Thyroid gland (tissue), 4 donors: ENCODE results near the gene TTF2. TPM values are rescaled to one million over a fixed set of nuclear protein-coding genes. Genes with fewer than 3 reads are reported as not detected.

Source experiments
- DNase-seq, 2 donors: peaks; one replicate each; pipeline ENCODE4 v3.0.0-alpha.2; 2019
- H3K27ac ChIP-seq, 3 donors: fragments of 200-600 bp; sonication (generic); 1 replicate in 2 of 3; 2 replicates in 1 of 3; pipeline ENCODE4 v1.5.1; 2016 to 2019; ENCODE audit warnings: mild to moderate bottlenecking in 1 of 3, moderate library complexity in 1 of 3
- H3K27me3 ChIP-seq: fragments of 200-600 bp; sonication (generic); one replicate; pipeline ENCODE4 v1.5.1; 2019
- H3K36me3 ChIP-seq, 2 donors: fragments of 200-600 bp; sonication (generic); one replicate each; pipeline ENCODE4 v1.5.1; 2016 to 2019
- H3K4me1 ChIP-seq, 2 donors: fragments of 200-600 bp; sonication (generic); one replicate each; pipeline ENCODE4 v1.5.1; 2017 to 2019
- H3K4me3 ChIP-seq, 3 donors: fragments of 200-600 bp; sonication (generic); replicated peaks in 1 of 3; 1 replicate in 2 of 3; 2 replicates in 1 of 3; pipeline ENCODE4 v1.5.1; 2016; ENCODE audit warnings: mild to moderate bottlenecking in 1 of 3
- H3K9me3 ChIP-seq: fragments of 200-600 bp; sonication (generic); one replicate; pipeline ENCODE4 v1.5.1; 2017
- POLR2A ChIP-seq, 2 donors: fragments of 450-650 bp; IDR thresholded peaks; one replicate each; pipeline ENCODE4 v1.6.1; 2017; ENCODE audit warnings: antibody characterized with exemption in 2 of 2, mild to moderate bottlenecking in 2 of 2, moderate library complexity in 1 of 2
- WGBS, 2 donors: methylation state at CpG; one replicate each; pipeline ENCODE4 v1.1.5; 2017; 5-methylcytosine and 5-hydroxymethylcytosine counted together
- intact Hi-C: fragments of 100-400 bp; cut with DNase I; formaldehyde crosslinking; loops from one replicate; pipeline ENCODE4 v1.15.1; 2023
- total RNA-seq, 4 donors: library from RNA; depleted of rRNA; stranded (reverse); fragments of >200 nt; gene quantifications; one replicate each; pipeline ENCODE4 v1.2.3, GENCODE V29; 2016
- TF ChIP-seq, protein P1 (sequence below), 6 experiments: fragments of 200-600 bp in 3 of 6; fragments of 450-650 bp in 3 of 6; sonication (generic) in 3 of 6; IDR thresholded peaks; one replicate each; pipeline ENCODE4 v1.5.1; 2016 to 2019; ENCODE audit warnings: antibody characterized with exemption in 6 of 6, mild to moderate bottlenecking in 2 of 6, inconsistent platforms in 1 of 6, moderate library complexity in 1 of 6

Gene TTF2
- total RNA-seq, 4 donors from 2014 or later, result 6.0 to 32.3 (median 17.2) TPM

DNA sequence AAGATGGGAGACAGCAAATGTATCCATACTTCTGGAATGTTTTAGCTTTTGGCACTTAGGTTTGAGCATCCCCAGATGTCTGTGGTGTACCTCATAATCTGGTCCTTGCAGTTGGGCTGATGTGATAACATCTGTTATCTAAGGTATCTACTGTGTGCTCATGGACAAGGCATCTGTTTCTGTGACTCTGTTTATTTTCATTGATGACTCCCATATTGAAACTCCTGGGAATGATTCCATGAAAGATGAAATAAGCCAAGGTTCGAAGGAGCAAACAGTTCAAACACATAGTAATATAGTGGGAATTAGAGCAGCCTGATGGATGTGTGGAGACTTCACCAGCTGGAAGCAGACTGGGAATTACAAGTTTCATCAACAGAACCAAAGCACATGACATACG lies 82.1 kb downstream of the TTF2 start:
- Histone ChIP-seq H3K27me3 (no peaks in the 10 kb centered on the region), H3K27ac (no peak overlapping the region), H3K9me3 (no peaks in the 10 kb centered on the region), H3K36me3 (no peaks in the 10 kb centered on the region), H3K4me1 (peaks cover 2 to 9% of the 10 kb centered on the region in 2 donors), H3K4me3 (no peak overlapping the region)
- DNase-seq, result no peak
- intact Hi-C loops, result loop anchor here (10.0 kb wide), 1 partner anchor 133 kb away; no protein-coding TSS in a partner anchor
- WGBS, 2 donors, result 87 to 90% methylated on average over 2 of the region's 2 CpGs
- TF ChIP-seq, protein P1, sequence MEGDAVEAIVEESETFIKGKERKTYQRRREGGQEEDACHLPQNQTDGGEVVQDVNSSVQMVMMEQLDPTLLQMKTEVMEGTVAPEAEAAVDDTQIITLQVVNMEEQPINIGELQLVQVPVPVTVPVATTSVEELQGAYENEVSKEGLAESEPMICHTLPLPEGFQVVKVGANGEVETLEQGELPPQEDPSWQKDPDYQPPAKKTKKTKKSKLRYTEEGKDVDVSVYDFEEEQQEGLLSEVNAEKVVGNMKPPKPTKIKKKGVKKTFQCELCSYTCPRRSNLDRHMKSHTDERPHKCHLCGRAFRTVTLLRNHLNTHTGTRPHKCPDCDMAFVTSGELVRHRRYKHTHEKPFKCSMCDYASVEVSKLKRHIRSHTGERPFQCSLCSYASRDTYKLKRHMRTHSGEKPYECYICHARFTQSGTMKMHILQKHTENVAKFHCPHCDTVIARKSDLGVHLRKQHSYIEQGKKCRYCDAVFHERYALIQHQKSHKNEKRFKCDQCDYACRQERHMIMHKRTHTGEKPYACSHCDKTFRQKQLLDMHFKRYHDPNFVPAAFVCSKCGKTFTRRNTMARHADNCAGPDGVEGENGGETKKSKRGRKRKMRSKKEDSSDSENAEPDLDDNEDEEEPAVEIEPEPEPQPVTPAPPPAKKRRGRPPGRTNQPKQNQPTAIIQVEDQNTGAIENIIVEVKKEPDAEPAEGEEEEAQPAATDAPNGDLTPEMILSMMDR (IDR thresholded peaks at IDR 0.05), result no peak
- no peak for TF ChIP-seq POLR2A (IDR thresholded peaks at IDR 0.05)

DNA sequence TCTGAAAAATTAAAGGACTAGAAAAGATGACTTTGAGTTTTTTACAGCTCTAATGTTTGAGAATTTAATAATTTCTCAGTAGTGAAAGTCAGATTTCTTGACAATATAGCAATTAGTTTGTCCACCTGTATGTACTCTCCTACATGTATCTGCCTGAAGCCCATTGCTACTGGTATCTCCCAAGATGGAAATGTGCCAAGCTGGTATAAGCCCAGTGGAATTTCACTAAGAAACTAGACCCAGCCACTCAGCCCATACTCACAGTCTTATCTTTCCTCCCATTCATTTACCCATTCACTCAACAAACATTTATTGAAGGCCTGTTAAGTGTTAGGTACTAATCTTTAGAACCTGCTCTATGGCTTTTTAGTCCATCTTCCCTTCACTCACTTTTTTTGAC lies 83.0 kb downstream of the TTF2 start:
- intact Hi-C loops, result loop anchor here (10.0 kb wide), 1 partner anchor 132 kb away; no protein-coding TSS in a partner anchor
- no peak for DNase-seq
- no peaks in the 10 kb centered on the region for H3K9me3 ChIP-seq
- H3K4me1 ChIP-seq, result peaks cover 5 to 12% of the 10 kb centered on the region in 2 donors
- H3K27me3 ChIP-seq, result no peaks in the 10 kb centered on the region
- H3K4me3 ChIP-seq, result no peak overlapping the region
- no peak for TF ChIP-seq POLR2A (IDR thresholded peaks at IDR 0.05)
- TF ChIP-seq, protein P1 (IDR thresholded peaks at IDR 0.05), result no peak
- H3K36me3 ChIP-seq, result no peaks in the 10 kb centered on the region
- no peak overlapping the region for H3K27ac ChIP-seq

DNA sequence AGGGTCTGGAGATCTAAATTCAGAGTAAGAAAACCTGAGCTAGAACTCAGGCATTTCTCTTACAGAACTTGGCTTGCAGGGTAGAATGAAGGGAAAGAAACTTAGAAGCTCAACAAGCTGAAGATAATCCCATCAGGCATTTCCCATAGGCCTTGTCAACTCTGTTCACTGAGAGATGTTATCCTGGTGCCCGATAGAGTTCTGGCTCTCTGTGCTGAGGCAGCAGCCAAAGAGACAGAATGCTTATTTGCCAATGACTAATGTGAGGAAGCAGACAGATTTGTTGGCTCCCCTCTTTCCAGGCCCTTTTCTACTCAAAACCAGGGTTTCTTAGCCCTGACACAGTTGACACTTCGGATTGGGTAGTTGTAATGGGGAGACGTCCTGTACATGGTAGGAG lies 83.7 kb downstream of the TTF2 start:
- DNase-seq, result no peak
- 85 to 96% methylated on average over 3 of the region's 3 CpGs for WGBS, 2 donors
- intact Hi-C loops, result loop anchor here (10.0 kb wide), 1 partner anchor 131 kb away; no protein-coding TSS in a partner anchor
- no peaks in the 10 kb centered on the region for H3K27me3 ChIP-seq
- no peak overlapping the region for H3K4me3 ChIP-seq
- no peak overlapping the region for H3K27ac ChIP-seq
- TF ChIP-seq POLR2A (IDR thresholded peaks at IDR 0.05), result no peak
- TF ChIP-seq, protein P1 (IDR thresholded peaks at IDR 0.05), result no peak
- H3K4me1 ChIP-seq, result peaks cover 5 to 12% of the 10 kb centered on the region in 2 donors
- no peaks in the 10 kb centered on the region for H3K9me3 ChIP-seq
- H3K36me3 ChIP-seq, result no peaks in the 10 kb centered on the region

DNA sequence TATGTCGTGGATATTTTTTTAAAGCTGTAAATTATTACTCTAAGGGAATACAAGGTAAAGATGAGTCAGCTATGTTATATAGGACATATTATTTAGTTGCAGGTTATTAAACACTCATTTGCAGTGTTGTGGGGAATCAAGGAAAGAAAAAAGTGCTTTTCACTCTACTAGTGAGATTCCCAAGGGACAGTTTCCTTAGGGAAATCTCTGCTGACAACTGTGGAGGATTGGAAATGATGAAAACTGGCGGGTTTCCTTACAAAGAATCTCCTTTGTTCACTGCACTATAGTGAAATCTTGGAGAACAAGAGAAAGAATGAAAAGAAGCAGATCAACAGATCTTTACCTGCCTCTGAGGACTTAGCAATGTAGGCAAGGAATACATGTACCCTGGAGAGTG lies 85.9 kb downstream of the TTF2 start:
- no peaks in the 10 kb centered on the region for H3K27me3 ChIP-seq
- WGBS, 2 donors, result 88 to 90% methylated on average over 2 of the region's 2 CpGs
- TF ChIP-seq, protein P1 (IDR thresholded peaks at IDR 0.05), result no peak
- TF ChIP-seq POLR2A (IDR thresholded peaks at IDR 0.05), result no peak
- no peaks in the 10 kb centered on the region for H3K9me3 ChIP-seq
- intact Hi-C loops, result loop anchor here (10.0 kb wide), 1 partner anchor 129 kb away; no protein-coding TSS in a partner anchor
- DNase-seq, result no peak
- no peak overlapping the region for H3K4me3 ChIP-seq
- H3K36me3 ChIP-seq, result no peaks in the 10 kb centered on the region
- H3K27ac ChIP-seq, result no peak overlapping the region
- peaks cover 5 to 12% of the 10 kb centered on the region in 2 donors for H3K4me1 ChIP-seq

DNA sequence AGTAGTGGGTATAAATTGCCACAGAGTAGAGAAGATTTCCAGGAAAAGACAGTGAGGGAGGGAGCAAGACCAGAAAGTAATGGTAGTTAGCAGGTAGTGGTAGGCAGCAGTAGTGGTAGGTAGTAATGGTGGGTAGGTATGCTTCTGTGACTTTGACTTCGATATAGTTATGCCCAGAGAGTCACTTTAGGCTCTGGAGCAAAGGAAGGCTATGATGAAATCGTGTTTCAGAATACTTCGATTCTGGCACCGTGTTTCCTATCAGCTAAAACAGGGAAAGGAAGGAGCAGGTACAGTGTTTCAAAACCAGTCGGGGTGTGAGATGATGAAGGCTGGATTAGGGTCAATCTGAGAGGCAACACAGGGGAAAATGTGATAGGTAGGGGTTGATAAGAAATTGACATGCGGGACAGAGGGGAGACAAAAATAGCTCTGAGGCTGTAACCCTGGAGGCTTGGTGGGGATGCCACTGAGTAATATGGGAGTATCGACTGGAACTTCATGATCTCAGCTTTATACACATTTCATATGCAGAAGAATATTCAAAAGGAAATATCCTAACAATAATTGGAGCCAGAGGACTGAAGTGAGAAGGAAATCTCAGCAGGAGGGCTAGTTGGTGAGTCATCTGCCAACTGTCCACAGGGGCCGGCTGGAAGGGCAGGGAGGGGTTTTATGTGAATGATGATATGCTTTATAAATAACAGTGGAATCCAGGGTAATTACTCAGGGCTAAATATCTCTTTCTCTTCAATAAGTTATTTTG lies 86.6 kb downstream of the TTF2 start:
- Histone ChIP-seq H3K9me3 (no peaks in the 10 kb centered on the region), H3K4me3 (no peak overlapping the region), H3K4me1 (peaks cover 5 to 12% of the 10 kb centered on the region in 2 donors), H3K27me3 (no peaks in the 10 kb centered on the region), H3K36me3 (no peaks in the 10 kb centered on the region), H3K27ac (peak overlapping the region in 1 of 3 donors; percentile 64)
- peak; percentile 40 to 42 for DNase-seq
- intact Hi-C loops, result loop anchor here (10.0 kb wide), 1 partner anchor 128 kb away; no protein-coding TSS in a partner anchor
- TF ChIP-seq POLR2A (IDR thresholded peaks at IDR 0.05), result no peak
- TF ChIP-seq, protein P1 (IDR thresholded peaks at IDR 0.05), result no peak
- WGBS, 2 donors, result 78 to 85% methylated on average over 8 of the region's 8 CpGs
